HEK293 (cell line): ENCODE results near the gene VAV3.

Experiments
- CTCF ChIA-PET: fragments of 350-600 bp; formaldehyde crosslinking; extraction: SDS; loops from one replicate; lab custom pipeline; 2021; ENCODE audit warnings: antibody characterized with exemption; lab: Yijun Ruan, JAX
- POLR2A ChIA-PET: fragments of 300-600 bp; formaldehyde crosslinking; extraction: SDS; loops from one replicate; lab custom pipeline; 2020; ENCODE audit warnings: antibody characterized with exemption, inconsistent platforms; lab: Yijun Ruan, JAX
- H3K27ac ChIP-seq: fragments of 200-500 bp; sonication (Bioruptor generic); 2 replicates; pipeline ENCODE4 v1.5.1; 2014; ENCODE audit warnings: low read depth, low read length, control low read depth, inconsistent platforms; ENCODE audit errors: extremely low read depth
- H3K36me3 ChIP-seq, 2 experiments: fragments of 200-500 bp in 1 of 2; sonication (Bioruptor generic) in 1 of 2; 1 replicate in 1 of 2; 2 replicates in 1 of 2; pipeline ENCODE4 v1.5.1; 2014 to 2017; ENCODE audit warnings: inconsistent platforms in 2 of 2, low read length in 2 of 2; ENCODE audit not compliant: control insufficient read depth in 2 of 2, insufficient read depth in 1 of 2
- H3K4me1 ChIP-seq: fragments of 200-500 bp; sonication (Bioruptor generic); 2 replicates; pipeline ENCODE4 v1.5.1; 2014; ENCODE audit warnings: mild to moderate bottlenecking, low read length, inconsistent platforms; ENCODE audit not compliant: control insufficient read depth, insufficient read depth
- H3K4me3 ChIP-seq: 2 replicates; pipeline ENCODE4 v1.5.1; 2011; ENCODE audit warnings: low read depth, mild to moderate bottlenecking, control low read depth, low read length, moderate library complexity
- H3K9me3 ChIP-seq: fragments of 200-500 bp; sonication (Bioruptor generic); 2 replicates; pipeline ENCODE4 v1.5.1; 2014; ENCODE audit warnings: low read depth, low read length, inconsistent platforms; ENCODE audit not compliant: control insufficient read depth, insufficient read depth
- ATF2 ChIP-seq: fragments of 450-650 bp; formaldehyde crosslinking; IDR thresholded peaks from 2 replicates; pipeline ENCODE4 v1.5.1; 2016; ENCODE audit warnings: missing biosample characterization, missing genetic modification characterization, low read depth
- BCL11B ChIP-seq: fragments of 450-650 bp; formaldehyde crosslinking; IDR thresholded peaks from 2 replicates; pipeline ENCODE4 v1.5.1; 2016; ENCODE audit warnings: low read depth, missing biosample characterization, missing genetic modification characterization
- INSM2 ChIP-seq: fragments of 450-650 bp; formaldehyde crosslinking; IDR thresholded peaks from 2 replicates; pipeline ENCODE4 v1.5.1; 2016; ENCODE audit warnings: missing biosample characterization, missing genetic modification characterization
- PRDM1 ChIP-seq: fragments of 450-650 bp; formaldehyde crosslinking; IDR thresholded peaks from 2 replicates; pipeline ENCODE4; 2016; ENCODE audit warnings: missing biosample characterization, missing genetic modification characterization
- PRDM10 ChIP-seq: fragments of 450-650 bp; formaldehyde crosslinking; IDR thresholded peaks from 2 replicates; pipeline ENCODE4 v1.5.1; 2016; ENCODE audit warnings: missing biosample characterization, missing genetic modification characterization
- PRDM4 ChIP-seq: fragments of 450-650 bp; formaldehyde crosslinking; IDR thresholded peaks from 2 replicates; pipeline ENCODE4 v1.5.1; 2017; ENCODE audit warnings: missing biosample characterization, missing genetic modification characterization
- ZNF121 ChIP-seq: fragments of 450-650 bp; formaldehyde crosslinking; IDR thresholded peaks from 2 replicates; pipeline ENCODE4 v1.5.1; 2016; ENCODE audit warnings: missing biosample characterization, missing genetic modification characterization
- ZNF157 ChIP-seq: fragments of 450-650 bp; formaldehyde crosslinking; IDR thresholded peaks from 2 replicates; pipeline ENCODE4 v1.5.1; 2016; ENCODE audit warnings: missing biosample characterization, missing genetic modification characterization
- ZNF335 ChIP-seq: fragments of 450-650 bp; formaldehyde crosslinking; conservative IDR thresholded peaks from 2 replicates; pipeline ENCODE4 v1.5.1; 2016; ENCODE audit warnings: missing biosample characterization, missing genetic modification characterization
- ZNF501 ChIP-seq: fragments of 450-650 bp; formaldehyde crosslinking; IDR thresholded peaks from 2 replicates; pipeline ENCODE4 v1.5.1; 2016; ENCODE audit warnings: missing biosample characterization, missing genetic modification characterization
- ZNF529 ChIP-seq: fragments of 450-650 bp; formaldehyde crosslinking; IDR thresholded peaks from 2 replicates; pipeline ENCODE4 v1.5.1; 2017; ENCODE audit warnings: missing genetic modification characterization, missing biosample characterization; ENCODE audit not compliant: insufficient replicate concordance
- ZNF629 ChIP-seq: fragments of 450-650 bp; formaldehyde crosslinking; IDR thresholded peaks from 2 replicates; pipeline ENCODE4 v1.5.1; 2017; ENCODE audit warnings: missing biosample characterization, missing genetic modification characterization
- ZNF791 ChIP-seq: fragments of 450-650 bp; formaldehyde crosslinking; IDR thresholded peaks from 2 replicates; pipeline ENCODE4 v1.5.1; 2016; ENCODE audit warnings: missing biosample characterization, missing genetic modification characterization

The VAV3 gene

GRCh38 chr1:107964336-107965109 is 457 bp downstream of the VAV3 start (continued):
- no peak for TF ChIP-seq ZNF157
- TF ChIP-seq ZNF335 = peak; percentile 26; the same call in 1 of the 2 replicates
- TF ChIP-seq BCL11B = no peak

- CTCF ChIA-PET = interaction anchor here (0.5 to 0.7 kb wide), 2 partner anchors 51 to 275 kb away, joined by 3 to 4 read pairs; no protein-coding TSS in a partner anchor
- H3K27ac ChIP-seq = no peak overlapping the region; the same call in 1 of the 2 replicates
These were observed 1.2 kb downstream of the VAV3 start for GRCh38 chr1:107963601-107964335.

GRCh38 chr1:107963008-107963407 is 2.0 kb downstream of the VAV3 start:
- Histone ChIP-seq H3K27ac (no peak overlapping the region), H3K4me3 (no peak overlapping the region), H3K36me3 (no peaks in the 10 kb centered on the region), H3K4me1 (no peaks in the 10 kb centered on the region), H3K9me3 (no peaks in the 10 kb centered on the region)
- no peak for TF ChIP-seq ATF2 (tag by site-specific recombination)
- peak; percentile 71; the same call in 1 of the 2 replicates for TF ChIP-seq PRDM10 (tag by site-specific recombination)
- peak; percentile 28; the same call in 1 of the 2 replicates for TF ChIP-seq ZNF121 (tag by site-specific recombination)
- ChIA-PET POLR2A (no interaction called here), CTCF (interaction anchor here (0.5 to 0.7 kb wide), 3 partner anchors 162 to 275 kb away, joined by 3 to 4 read pairs (median 3); no protein-coding TSS in a partner anchor)

More at GRCh38 chr1:107963601-107964335, 1.2 kb downstream of the VAV3 start:
- H3K9me3 ChIP-seq = no peaks in the 10 kb centered on the region
- no peaks in the 10 kb centered on the region for H3K36me3 ChIP-seq
- POLR2A ChIA-PET = interaction anchor here (1.3 to 1.9 kb wide), 2 partner anchors 13 to 27 kb away, joined by 4 to 7 read pairs; no protein-coding TSS in a partner anchor
- no peaks in the 10 kb centered on the region for H3K4me1 ChIP-seq
- TF ChIP-seq PRDM1 (tag by site-specific recombination) (peak; percentile 47; the same call in 1 of the 2 replicates), ZNF501 (tag by site-specific recombination) (no peak), ZNF529 (tag by site-specific recombination) (no peak), INSM2 (no peak), PRDM4 (tag by site-specific recombination) (no peak), ZNF629 (tag by site-specific recombination) (0 out of 2 replicates have a peak, but pooled peaks have one; percentile 19), ZNF791 (tag by site-specific recombination) (no peak)
- TF ChIP-seq, all 188 proteins: peak for 2
- H3K4me3 ChIP-seq = no peak overlapping the region; the same call in 1 of the 2 replicates
